ENCODE results near the gene EVC. TPM values are rescaled to one million over a fixed set of nuclear protein-coding genes. Genes with fewer than 3 reads are reported as not detected.
A peak's percentile ranks its signal among the peaks of the same experiment; 100 is the strongest.

Gene EVC
- total and polyA plus RNA-seq, 3 experiments from 2014 or later, result 0.02 to 2.3 (median 1.6) TPM

DNA sequence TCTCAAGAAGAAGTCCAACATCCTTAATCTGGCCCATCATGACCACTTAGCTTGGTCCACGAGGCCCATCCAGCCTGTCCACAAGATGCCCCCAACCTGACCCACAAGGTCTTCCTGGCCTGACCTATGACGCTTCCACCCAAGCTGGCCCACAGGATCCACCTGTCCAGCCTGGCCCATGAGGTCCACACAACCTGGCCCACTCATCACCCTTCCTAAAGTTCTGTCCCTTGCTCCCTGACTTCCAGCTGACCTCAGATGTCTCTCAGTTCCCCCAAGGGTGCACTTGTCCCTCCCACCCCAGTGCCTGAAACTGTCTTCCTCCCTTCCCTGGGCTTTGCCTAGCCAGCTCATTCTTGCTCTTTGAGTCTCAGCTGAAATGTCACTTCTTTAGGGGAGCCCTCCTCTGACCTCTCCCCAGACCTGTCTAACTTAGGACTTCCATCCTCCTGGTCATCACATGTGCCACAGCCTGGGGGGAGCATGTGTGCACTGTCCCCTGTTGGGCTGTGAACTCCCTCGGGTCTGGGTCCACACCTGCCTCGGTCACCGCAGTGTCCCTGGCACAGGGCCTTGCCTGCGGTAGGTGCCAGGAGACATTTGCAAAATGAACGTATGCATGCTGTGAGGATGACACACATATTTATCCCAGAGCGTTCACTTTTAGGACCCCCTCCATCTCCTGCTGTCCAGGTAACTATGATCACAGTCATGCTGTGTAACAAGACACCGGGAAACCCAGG lies 61.7 kb downstream of the EVC start:
- no peaks in the 10 kb centered on the region for H3K36me3 ChIP-seq (ENCODE audit: insufficient read depth, low read length)
- no peaks in the 10 kb centered on the region for H3K4me1 ChIP-seq (ENCODE audit: insufficient read depth, low read length)
- Mint-ChIP-seq H3K27ac (no peak overlapping the region), H3K36me3 (no peaks in the 10 kb centered on the region), H3K4me3 (no peak overlapping the region), H3K9me3 (peaks cover 9 to 17% (median 11%) of the 10 kb centered on the region in 5 donors), H3K27me3 (peaks cover 0 to 3% of the 10 kb centered on the region in 2 donors), H3K4me1 (no peaks in the 10 kb centered on the region)
- POLR2A ChIA-PET, result no interaction called here
- H3K27me3 ChIP-seq (ENCODE audit: insufficient read depth, low read length, poor library complexity, severe bottlenecking), result no peaks in the 10 kb centered on the region
- CTCF ChIA-PET, result no interaction called here
- H3K9me3 ChIP-seq (ENCODE audit: low read length), result no peaks in the 10 kb centered on the region
- H3K4me3 ChIP-seq (ENCODE audit: low read length), result no peak overlapping the region
- H3K27ac ChIP-seq (ENCODE audit: low read depth, low read length), result no peak overlapping the region
- no peak for DNase-seq

DNA sequence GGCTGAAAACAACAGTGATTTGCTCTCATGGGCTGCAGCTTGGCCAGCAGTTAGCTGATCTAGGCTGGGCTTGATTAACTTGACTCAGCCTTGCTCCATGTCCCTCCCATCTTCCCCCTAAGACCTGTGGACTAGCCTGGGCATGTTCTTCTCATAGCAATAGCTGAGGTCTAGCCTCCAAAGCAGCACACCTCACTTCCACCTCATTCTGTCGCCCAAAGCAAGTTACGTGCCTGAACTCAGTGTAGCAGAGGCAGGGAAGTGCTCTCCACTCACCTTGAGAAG lies 62.2 kb downstream of the EVC start:
- Histone ChIP-seq H3K27me3 (ENCODE audit: insufficient read depth, low read length, poor library complexity, severe bottlenecking) (no peaks in the 10 kb centered on the region), H3K9me3 (ENCODE audit: low read length) (no peaks in the 10 kb centered on the region), H3K27ac (ENCODE audit: low read depth, low read length) (no peak overlapping the region), H3K4me3 (ENCODE audit: low read length) (no peak overlapping the region), H3K4me1 (ENCODE audit: insufficient read depth, low read length) (no peaks in the 10 kb centered on the region), H3K36me3 (ENCODE audit: insufficient read depth, low read length) (no peaks in the 10 kb centered on the region)
- no peak for DNase-seq
- H3K27me3 Mint-ChIP-seq, result peaks cover 0 to 3% of the 10 kb centered on the region in 2 donors
- POLR2A ChIA-PET, result no interaction called here
- no peak overlapping the region for H3K27ac Mint-ChIP-seq
- CTCF ChIA-PET, result no interaction called here
- H3K4me1 Mint-ChIP-seq, result no peaks in the 10 kb centered on the region
- H3K36me3 Mint-ChIP-seq, result no peaks in the 10 kb centered on the region
- H3K4me3 Mint-ChIP-seq, result no peak overlapping the region
- H3K9me3 Mint-ChIP-seq, result peaks cover 9 to 17% (median 11%) of the 10 kb centered on the region in 5 donors

DNA sequence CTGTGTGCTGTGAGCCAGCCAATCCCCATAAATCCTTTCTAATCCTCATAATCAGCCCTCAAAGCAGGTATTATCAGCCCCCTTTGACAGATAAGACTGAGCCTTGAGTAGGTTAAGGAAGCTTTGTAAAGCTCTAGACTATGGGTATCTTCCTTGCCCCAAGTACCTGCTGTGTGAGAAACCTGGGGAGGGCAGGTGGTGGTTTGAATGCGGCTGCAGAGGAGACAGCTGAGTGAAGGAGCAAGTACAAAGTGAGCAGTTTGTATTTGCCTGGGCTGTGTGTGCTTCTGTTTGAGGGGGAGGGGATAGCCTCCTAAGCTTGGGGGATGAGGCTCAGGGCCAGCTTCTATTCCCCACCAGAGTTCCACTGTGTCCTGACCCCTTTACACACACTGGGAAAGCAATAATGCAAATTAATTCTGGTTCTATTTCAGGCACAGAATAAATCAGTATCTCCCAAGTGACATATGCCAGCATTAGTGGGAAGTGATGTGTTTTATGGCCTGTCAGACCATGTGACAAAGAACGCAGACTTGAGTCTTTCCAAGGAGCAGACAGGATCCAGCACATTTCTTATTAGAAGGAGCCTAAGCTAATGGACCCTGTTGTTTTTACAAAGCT lies 63.5 kb downstream of the EVC start:
- DNase-seq, result no peak
- H3K4me1 ChIP-seq (ENCODE audit: insufficient read depth, low read length), result no peaks in the 10 kb centered on the region
- no peak overlapping the region for H3K4me3 ChIP-seq (ENCODE audit: low read length)
- no peak overlapping the region for H3K27ac ChIP-seq (ENCODE audit: low read depth, low read length)
- no peaks in the 10 kb centered on the region for H3K36me3 Mint-ChIP-seq
- H3K9me3 Mint-ChIP-seq, result peaks cover 9 to 17% (median 11%) of the 10 kb centered on the region in 5 donors
- CTCF ChIA-PET, result no interaction called here
- H3K36me3 ChIP-seq (ENCODE audit: insufficient read depth, low read length), result no peaks in the 10 kb centered on the region
- POLR2A ChIA-PET, result no interaction called here
- H3K9me3 ChIP-seq (ENCODE audit: low read length), result no peaks in the 10 kb centered on the region
- no peak overlapping the region for H3K27ac Mint-ChIP-seq
- H3K27me3 ChIP-seq (ENCODE audit: insufficient read depth, low read length, poor library complexity, severe bottlenecking), result no peaks in the 10 kb centered on the region
- H3K4me1 Mint-ChIP-seq, result no peaks in the 10 kb centered on the region
- H3K4me3 Mint-ChIP-seq, result no peak overlapping the region
- H3K27me3 Mint-ChIP-seq, result peaks cover 0 to 3% of the 10 kb centered on the region in 2 donors

DNA sequence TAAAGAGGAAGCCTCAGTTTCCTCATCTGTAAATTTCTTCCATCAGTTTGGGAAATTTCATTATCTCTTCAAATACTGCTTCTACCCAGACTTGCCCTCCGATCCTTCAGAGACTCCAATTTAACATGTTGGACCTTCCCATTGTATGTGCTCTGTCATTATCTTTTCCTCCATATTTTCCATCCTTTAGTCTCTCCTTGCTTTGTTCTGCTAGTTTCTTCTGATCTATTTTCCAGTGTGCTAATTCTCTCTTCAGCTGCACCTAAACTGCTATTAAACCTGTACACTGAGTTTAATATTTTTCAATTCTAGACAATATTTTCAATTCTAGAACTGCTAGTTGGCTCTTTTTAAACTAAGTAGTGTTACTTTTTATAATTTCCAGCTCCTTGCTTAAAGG lies 65.5 kb downstream of the EVC start:
- Mint-ChIP-seq H3K4me3 (no peak overlapping the region), H3K36me3 (no peaks in the 10 kb centered on the region), H3K9me3 (peaks cover 8 to 17% (median 11%) of the 10 kb centered on the region in 5 donors), H3K27ac (no peak overlapping the region), H3K4me1 (no peaks in the 10 kb centered on the region), H3K27me3 (no peaks in the 10 kb centered on the region)
- Histone ChIP-seq H3K27me3 (ENCODE audit: insufficient read depth, low read length, poor library complexity, severe bottlenecking) (no peaks in the 10 kb centered on the region), H3K9me3 (ENCODE audit: low read length) (no peaks in the 10 kb centered on the region), H3K36me3 (ENCODE audit: insufficient read depth, low read length) (no peaks in the 10 kb centered on the region), H3K4me3 (ENCODE audit: low read length) (no peak overlapping the region), H3K27ac (ENCODE audit: low read depth, low read length) (no peak overlapping the region), H3K4me1 (ENCODE audit: insufficient read depth, low read length) (no peaks in the 10 kb centered on the region)
- ChIA-PET CTCF (no interaction called here), POLR2A (no interaction called here)
- DNase-seq, result no peak

DNA sequence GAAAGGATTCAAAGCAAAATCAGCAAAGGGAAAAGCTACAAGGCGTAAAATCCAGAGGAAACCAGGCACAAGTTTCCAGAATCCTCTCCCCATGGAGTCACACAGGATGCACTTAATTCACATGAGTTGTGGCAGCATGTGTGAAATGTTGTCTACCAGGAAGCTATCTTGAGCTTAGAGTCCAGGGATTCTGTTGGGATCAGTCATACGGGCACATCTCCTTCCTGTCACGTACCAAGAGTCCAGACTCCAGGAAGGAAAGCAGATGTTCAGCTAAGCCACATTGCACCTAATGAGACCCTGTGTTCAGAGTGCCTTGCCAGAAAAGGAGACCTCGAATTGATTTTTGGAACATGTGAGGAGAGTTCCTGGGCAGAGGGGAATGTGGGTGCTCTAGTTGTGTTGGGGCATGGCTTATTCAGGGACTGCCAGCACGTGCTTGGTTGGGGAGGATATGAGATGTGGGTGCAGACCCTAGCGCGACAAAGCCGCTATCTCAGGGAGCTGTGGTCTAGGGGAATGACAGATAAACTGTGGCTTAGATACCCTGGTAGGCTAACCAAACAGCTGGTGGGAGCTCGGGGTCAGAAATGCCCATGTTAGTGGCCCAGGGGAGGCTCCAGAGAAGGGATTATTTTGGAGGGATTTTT lies 70.0 kb downstream of the EVC start:
- H3K9me3 Mint-ChIP-seq, result peaks cover 5 to 16% (median 10%) of the 10 kb centered on the region in 5 donors
- H3K36me3 Mint-ChIP-seq, result no peaks in the 10 kb centered on the region
- H3K4me1 Mint-ChIP-seq, result no peaks in the 10 kb centered on the region
- no peaks in the 10 kb centered on the region for H3K9me3 ChIP-seq (ENCODE audit: low read length)
- CTCF ChIA-PET, result no interaction called here
- no peak for DNase-seq
- no peaks in the 10 kb centered on the region for H3K4me1 ChIP-seq (ENCODE audit: insufficient read depth, low read length)
- no peak overlapping the region for H3K4me3 ChIP-seq (ENCODE audit: low read length)
- H3K27me3 ChIP-seq (ENCODE audit: insufficient read depth, low read length, poor library complexity, severe bottlenecking), result no peaks in the 10 kb centered on the region
- peaks cover 0 to 1% of the 10 kb centered on the region in 2 donors for H3K27me3 Mint-ChIP-seq
- POLR2A ChIA-PET, result no interaction called here
- H3K27ac ChIP-seq (ENCODE audit: low read depth, low read length), result no peak overlapping the region
- H3K4me3 Mint-ChIP-seq, result no peak overlapping the region
- H3K36me3 ChIP-seq (ENCODE audit: insufficient read depth, low read length), result no peaks in the 10 kb centered on the region
- H3K27ac Mint-ChIP-seq, result peak overlapping the region in 1 of 8 donors; percentile 67

DNA sequence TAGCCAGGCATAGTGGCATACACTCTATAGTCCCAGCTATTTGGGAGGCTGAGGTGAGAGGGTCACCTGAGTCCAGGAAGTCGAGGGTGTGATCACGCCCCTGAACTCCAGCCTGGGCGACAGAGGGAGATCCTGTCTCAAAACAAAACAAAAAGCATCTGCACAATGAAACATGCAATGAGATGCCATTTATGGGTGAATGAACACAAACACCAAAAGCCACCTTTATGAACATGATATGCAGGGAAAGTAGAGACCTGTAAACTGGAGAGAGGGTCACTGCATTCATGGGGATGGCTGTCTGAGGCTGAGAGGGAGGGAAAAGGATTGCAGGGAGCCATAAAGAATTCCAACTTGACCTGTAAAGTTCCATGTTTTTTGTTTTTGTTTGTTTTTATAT lies 70.7 kb downstream of the EVC start:
- POLR2A ChIA-PET, result no interaction called here

DNA sequence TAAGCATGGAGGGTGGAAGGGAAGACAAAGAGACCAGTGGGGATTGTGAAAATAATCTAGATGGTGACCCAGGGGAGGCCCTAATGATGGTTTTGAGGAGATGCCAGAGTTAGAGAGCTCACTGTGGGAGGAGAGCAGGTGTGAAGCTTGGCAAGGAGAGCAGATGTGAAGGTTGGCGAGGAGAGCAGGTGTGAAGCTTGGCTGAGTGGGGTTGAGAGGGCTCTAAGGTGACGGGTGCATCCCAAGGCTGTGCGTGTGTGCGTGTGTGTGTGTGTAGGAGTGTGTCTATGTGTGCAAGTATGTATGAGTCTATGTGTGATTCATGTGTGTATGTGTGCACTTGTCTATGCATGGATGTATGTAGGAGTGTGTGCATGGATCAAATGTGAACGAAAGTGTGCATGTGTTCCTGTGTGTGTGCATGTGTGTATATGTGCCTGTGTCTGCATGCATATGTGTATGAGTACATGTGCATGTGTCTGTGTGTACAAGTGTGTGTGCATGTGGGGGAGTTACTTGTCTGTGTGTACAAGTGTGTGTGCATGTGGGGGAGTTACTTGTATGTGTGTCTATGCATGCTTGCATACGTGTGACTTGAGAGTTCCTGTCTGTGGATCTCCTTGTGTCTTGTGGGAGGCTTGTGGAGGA lies 72.0 kb downstream of the EVC start:
- DNase-seq, result no peak
- Mint-ChIP-seq H3K27ac (no peak overlapping the region), H3K4me1 (no peaks in the 10 kb centered on the region), H3K36me3 (no peaks in the 10 kb centered on the region), H3K4me3 (no peak overlapping the region), H3K9me3 (peaks cover 0 to 2% (median 0%) of the 10 kb centered on the region in 5 donors), H3K27me3 (peaks cover 0 to 1% of the 10 kb centered on the region in 2 donors)
- no peak overlapping the region for H3K4me3 ChIP-seq (ENCODE audit: low read length)
- no peaks in the 10 kb centered on the region for H3K4me1 ChIP-seq (ENCODE audit: insufficient read depth, low read length)
- H3K9me3 ChIP-seq (ENCODE audit: low read length), result no peaks in the 10 kb centered on the region
- no peak overlapping the region for H3K27ac ChIP-seq (ENCODE audit: low read depth, low read length)
- POLR2A ChIA-PET, result no interaction called here
- H3K27me3 ChIP-seq (ENCODE audit: insufficient read depth, low read length, poor library complexity, severe bottlenecking), result no peaks in the 10 kb centered on the region
- CTCF ChIA-PET, result no interaction called here
- no peaks in the 10 kb centered on the region for H3K36me3 ChIP-seq (ENCODE audit: insufficient read depth, low read length)

More for the DNA sequence above, 70.7 kb downstream of the EVC start:
- CTCF ChIA-PET, result no interaction called here
- H3K9me3 Mint-ChIP-seq, result peaks cover 2 to 9% (median 5%) of the 10 kb centered on the region in 5 donors
- no peaks in the 10 kb centered on the region for H3K36me3 Mint-ChIP-seq
- H3K4me1 Mint-ChIP-seq, result no peaks in the 10 kb centered on the region
- peaks cover 0 to 1% of the 10 kb centered on the region in 2 donors for H3K27me3 Mint-ChIP-seq
- DNase-seq, result no peak
- Histone ChIP-seq H3K27me3 (ENCODE audit: insufficient read depth, low read length, poor library complexity, severe bottlenecking) (no peaks in the 10 kb centered on the region), H3K9me3 (ENCODE audit: low read length) (no peaks in the 10 kb centered on the region), H3K4me1 (ENCODE audit: insufficient read depth, low read length) (no peaks in the 10 kb centered on the region), H3K27ac (ENCODE audit: low read depth, low read length) (no peak overlapping the region), H3K36me3 (ENCODE audit: insufficient read depth, low read length) (no peaks in the 10 kb centered on the region), H3K4me3 (ENCODE audit: low read length) (no peak overlapping the region)
- H3K27ac Mint-ChIP-seq, result peak overlapping the region in 1 of 8 donors; percentile 83
- H3K4me3 Mint-ChIP-seq, result no peak overlapping the region

DNA sequence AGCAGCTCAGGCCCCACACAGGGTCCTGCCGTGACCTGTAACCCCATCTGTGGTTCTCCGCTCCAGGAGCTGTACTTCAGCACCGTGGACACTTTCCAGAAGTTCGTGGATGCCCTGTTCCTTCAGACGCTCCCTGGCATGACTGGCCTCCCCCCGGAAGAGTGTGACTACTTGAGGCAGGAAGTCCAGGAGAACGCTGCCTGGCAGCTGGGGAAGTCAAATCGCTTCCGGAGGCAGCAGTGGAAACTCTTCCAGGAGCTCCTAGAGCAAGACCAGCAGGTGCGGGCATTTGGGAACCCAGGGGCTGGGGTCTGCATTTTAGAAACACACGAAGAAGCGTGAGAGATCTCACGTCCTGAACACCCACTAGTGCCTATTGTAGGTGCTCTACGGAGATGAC lies 72.5 kb downstream of the EVC start:
- Mint-ChIP-seq H3K4me1 (no peaks in the 10 kb centered on the region), H3K36me3 (no peaks in the 10 kb centered on the region), H3K27ac (no peak overlapping the region), H3K9me3 (peaks cover 0 to 2% (median 0%) of the 10 kb centered on the region in 5 donors), H3K4me3 (no peak overlapping the region), H3K27me3 (peaks cover 0 to 1% of the 10 kb centered on the region in 2 donors)
- Histone ChIP-seq H3K4me1 (ENCODE audit: insufficient read depth, low read length) (no peaks in the 10 kb centered on the region), H3K36me3 (ENCODE audit: insufficient read depth, low read length) (no peaks in the 10 kb centered on the region), H3K27ac (ENCODE audit: low read depth, low read length) (no peak overlapping the region), H3K27me3 (ENCODE audit: insufficient read depth, low read length, poor library complexity, severe bottlenecking) (no peaks in the 10 kb centered on the region), H3K9me3 (ENCODE audit: low read length) (no peaks in the 10 kb centered on the region), H3K4me3 (ENCODE audit: low read length) (no peak overlapping the region)
- POLR2A ChIA-PET, result no interaction called here
- CTCF ChIA-PET, result no interaction called here
- no peak for DNase-seq

Data from CD8-positive, alpha-beta memory T cell (primary cell).